Lower leg skin (tissue), 4 donors: ENCODE results near the gene STUB1. TPM values are rescaled to one million over a fixed set of nuclear protein-coding genes. Genes with fewer than 3 reads are reported as not detected.

Experiments
- DNase-seq, 2 donors: peaks; one replicate each; pipeline ENCODE4 v3.0.0-alpha.2; 2019; ENCODE audit warnings: low spot score in 2 of 2
- H3K4me3 ChIP-seq: fragments of 200-600 bp; sonication (generic); 2 replicates; pipeline ENCODE4 v1.5.1; 2017; ENCODE audit warnings: mild to moderate bottlenecking, low read depth; ENCODE audit not compliant: poor library complexity, severe bottlenecking
- POLR2A ChIP-seq, 2 donors: fragments of 450-650 bp; IDR thresholded peaks; one replicate each; pipeline ENCODE4 v1.6.1; 2016 to 2017; ENCODE audit warnings: antibody characterized with exemption in 2 of 2, mild to moderate bottlenecking in 1 of 2, moderate library complexity in 1 of 2
- WGBS, 2 donors: methylation state at CpG; one replicate each; pipeline ENCODE4 v1.1.5; 2018; 5-methylcytosine and 5-hydroxymethylcytosine counted together
- intact Hi-C: fragments of 100-400 bp; cut with DNase I; formaldehyde crosslinking; loops from one replicate; pipeline ENCODE4 v1.15.0; 2023; ENCODE audit warnings: low total_unique reads
- total RNA-seq, 4 donors: library from RNA; depleted of rRNA; stranded (reverse); fragments of >200 nt; gene quantifications; one replicate each; pipeline ENCODE4 v1.1.0, GENCODE V29; 2016
- TF ChIP-seq, protein P1 (sequence below), 3 donors: fragments of 450-650 bp; IDR thresholded peaks; one replicate each; pipeline ENCODE4 v1.5.1; 2016; ENCODE audit warnings: antibody characterized with exemption in 3 of 3, mild to moderate bottlenecking in 3 of 3, moderate library complexity in 2 of 3

Gene STUB1
- total RNA-seq, 4 donors from 2014 or later, result 195 to 272 (median 198) TPM

DNA sequence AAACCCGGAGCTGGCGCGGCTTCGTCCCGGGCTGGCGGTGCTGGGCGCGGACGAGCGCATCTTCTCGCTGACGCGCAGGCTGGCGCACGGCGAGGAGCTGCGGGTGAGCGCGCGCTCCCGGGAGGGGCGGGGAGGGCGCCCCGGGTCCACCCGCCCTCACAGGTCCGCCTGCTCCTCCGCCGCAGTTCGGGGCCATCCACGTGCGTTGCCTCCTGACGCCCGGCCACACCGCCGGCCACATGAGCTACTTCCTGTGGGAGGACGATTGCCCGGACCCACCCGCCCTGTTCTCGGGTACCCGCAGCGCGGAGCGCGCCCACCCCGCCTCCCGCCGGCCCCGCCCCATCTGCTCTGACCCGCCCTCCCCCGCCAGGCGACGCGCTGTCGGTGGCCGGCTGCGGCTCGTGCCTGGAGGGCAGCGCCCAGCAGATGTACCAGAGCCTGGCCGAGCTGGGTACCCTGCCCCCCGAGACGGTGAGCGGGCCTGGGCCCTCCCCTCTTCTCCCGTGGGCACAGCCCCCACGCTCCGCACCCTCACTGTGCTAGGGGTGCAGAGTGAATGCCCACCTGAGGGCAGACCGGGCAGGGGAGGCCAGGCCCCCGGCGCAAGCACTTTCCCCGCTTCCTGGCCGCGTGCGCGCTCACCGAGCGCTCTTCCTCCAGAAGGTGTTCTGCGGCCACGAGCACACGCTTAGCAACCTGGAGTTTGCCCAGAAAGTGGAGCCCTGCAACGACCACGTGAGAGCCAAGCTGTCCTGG lies 48.1 kb downstream of the STUB1 start:
- peak; percentile 45 to 93 for DNase-seq
- WGBS, 2 donors, result 0 to 3% methylated on average over 9 to 46 of the region's 80 CpGs
- intact Hi-C loops, result no loop called here
- H3K4me3 ChIP-seq, result no peak overlapping the region
- TF ChIP-seq, protein P1, sequence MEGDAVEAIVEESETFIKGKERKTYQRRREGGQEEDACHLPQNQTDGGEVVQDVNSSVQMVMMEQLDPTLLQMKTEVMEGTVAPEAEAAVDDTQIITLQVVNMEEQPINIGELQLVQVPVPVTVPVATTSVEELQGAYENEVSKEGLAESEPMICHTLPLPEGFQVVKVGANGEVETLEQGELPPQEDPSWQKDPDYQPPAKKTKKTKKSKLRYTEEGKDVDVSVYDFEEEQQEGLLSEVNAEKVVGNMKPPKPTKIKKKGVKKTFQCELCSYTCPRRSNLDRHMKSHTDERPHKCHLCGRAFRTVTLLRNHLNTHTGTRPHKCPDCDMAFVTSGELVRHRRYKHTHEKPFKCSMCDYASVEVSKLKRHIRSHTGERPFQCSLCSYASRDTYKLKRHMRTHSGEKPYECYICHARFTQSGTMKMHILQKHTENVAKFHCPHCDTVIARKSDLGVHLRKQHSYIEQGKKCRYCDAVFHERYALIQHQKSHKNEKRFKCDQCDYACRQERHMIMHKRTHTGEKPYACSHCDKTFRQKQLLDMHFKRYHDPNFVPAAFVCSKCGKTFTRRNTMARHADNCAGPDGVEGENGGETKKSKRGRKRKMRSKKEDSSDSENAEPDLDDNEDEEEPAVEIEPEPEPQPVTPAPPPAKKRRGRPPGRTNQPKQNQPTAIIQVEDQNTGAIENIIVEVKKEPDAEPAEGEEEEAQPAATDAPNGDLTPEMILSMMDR (IDR thresholded peaks at IDR 0.05), result no peak
- TF ChIP-seq POLR2A (IDR thresholded peaks at IDR 0.05), result no peak

DNA sequence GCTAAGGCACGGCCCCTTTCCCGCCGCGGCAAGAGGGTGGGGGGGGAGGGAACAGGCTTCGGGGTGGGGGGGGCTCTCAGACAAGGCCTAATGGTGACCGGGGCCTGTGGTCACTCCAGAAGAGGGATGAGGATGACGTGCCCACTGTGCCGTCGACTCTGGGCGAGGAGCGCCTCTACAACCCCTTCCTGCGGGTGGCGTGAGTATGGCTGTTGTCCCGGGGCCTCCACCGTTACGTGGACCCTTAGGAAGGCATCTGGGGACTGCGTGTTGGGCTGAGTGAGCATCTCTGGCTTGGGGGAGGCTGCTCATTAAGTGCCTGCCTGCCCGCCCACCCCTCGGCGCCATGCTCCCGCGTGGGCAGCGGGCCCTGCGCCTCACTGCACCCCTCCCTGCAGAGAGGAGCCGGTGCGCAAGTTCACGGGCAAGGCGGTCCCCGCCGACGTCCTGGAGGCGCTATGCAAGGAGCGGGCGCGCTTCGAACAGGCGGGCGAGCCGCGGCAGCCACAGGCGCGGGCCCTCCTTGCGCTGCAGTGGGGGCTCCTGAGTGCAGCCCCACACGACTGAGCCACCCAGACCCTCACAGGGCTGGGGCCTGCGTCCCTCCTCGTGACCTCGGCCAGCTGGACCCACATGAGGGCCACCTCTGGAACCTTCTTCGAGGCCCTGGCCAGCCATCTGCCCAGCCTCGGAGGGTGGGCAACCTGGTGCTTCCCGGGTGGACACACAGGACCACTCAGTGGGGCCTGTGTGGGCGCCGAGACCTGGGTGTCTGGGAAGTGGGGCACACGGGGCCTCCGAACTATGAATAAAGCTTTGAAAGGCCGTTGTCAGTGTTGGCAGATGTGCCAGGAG lies 48.9 kb downstream of the STUB1 start:
- no peak for DNase-seq
- no peak overlapping the region for H3K4me3 ChIP-seq
- intact Hi-C loops, result no loop called here
- WGBS, 2 donors, result 51 to 70% methylated on average over 38 to 41 of the region's 55 CpGs
- no peak for TF ChIP-seq POLR2A (IDR thresholded peaks at IDR 0.05)
- TF ChIP-seq, protein P1 (IDR thresholded peaks at IDR 0.05), result no peak

DNA sequence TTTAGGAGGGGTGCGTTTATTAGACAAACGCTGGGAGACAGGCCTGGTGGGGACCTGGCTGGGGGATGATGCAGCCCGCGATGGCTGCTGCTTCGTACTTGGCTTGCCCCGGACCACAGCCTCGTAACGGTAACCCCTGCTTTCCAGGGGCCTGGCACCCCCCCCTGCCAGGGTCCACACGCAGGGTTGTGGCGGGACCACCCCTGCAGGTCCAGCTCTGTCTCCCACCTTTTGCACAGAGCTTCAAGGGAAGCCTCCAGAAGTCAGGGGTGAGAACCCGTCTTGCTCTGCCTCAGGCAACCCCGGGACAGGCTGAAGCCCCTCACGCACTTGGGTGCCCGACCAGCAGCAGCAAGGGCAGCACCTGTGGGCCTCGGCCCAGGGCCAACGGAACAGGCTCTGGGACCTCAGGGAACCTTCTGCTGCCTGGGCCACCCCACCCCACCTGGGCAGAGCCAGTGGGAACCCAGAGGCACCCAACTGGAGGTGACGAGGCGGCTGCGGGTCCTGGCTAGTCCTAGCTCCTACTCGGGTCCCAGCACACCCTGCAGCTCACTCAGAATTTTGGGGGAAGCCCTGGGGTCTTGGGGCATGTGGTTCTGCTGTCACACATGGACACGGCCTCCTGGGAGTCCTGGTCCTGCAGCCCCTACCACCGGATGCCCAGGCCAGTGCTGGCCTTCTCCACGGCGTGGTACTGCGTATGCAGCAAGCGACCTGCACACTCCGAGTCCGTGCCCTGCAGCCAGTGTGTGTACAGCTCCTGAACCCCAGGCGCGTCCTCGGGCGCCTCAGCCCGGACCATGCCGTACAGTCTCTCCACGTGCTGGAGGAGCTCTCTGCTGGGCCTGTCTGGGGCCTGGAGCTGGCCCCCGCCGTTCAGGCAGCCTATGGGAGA lies 49.8 kb downstream of the STUB1 start:
- 83 to 87% methylated on average over 28 of the region's 37 CpGs for WGBS, 2 donors
- TF ChIP-seq, protein P1 (IDR thresholded peaks at IDR 0.05), result no peak
- no peak for TF ChIP-seq POLR2A (IDR thresholded peaks at IDR 0.05)
- H3K4me3 ChIP-seq, result no peak overlapping the region
- no peak for DNase-seq
- intact Hi-C loops, result no loop called here

DNA sequence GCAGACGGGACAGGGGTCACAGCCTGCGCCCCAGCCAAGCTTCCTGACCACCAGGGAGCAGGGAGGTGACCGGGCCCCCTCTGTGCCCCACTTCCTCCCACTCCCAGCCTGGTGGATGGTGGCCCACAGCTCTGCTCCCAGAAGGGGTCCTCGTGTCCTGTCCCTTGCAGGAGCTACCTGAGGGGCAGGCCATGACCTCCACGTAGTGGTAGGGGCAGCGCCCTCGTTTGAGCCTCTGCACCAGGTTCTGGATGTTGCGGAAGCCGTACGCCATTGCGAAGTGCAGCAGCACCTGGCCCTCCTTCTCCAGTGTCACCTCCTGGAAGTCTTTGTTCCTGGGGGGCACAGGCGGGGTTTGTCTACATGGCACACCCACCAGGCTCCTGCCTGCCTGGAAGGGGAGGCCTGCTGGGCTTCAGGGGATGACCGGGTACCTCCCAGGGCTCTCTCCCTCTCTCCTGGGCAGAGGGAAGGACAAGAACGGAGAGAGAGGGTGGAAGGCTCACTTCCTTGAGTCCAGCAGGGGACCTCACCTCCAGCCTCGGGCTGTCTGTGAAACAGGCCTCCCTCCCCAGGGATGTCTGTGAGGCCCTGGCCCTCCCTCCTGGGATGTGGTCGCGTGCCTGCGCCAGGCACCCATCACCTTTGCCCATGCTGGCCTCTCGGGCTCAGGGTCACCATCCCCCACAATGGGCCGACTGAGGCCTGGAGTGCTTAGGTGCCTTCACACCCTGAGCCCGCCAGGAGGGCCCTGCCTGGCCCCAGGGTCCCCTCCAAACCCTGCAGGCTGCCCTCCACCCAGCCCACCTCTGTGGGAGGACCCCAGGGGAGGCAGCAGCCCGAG lies 50.7 kb downstream of the STUB1 start:
- 86 to 92% methylated on average over 12 to 21 of the region's 22 CpGs for WGBS, 2 donors
- H3K4me3 ChIP-seq, result no peak overlapping the region
- intact Hi-C loops, result no loop called here
- TF ChIP-seq POLR2A (IDR thresholded peaks at IDR 0.05), result no peak
- TF ChIP-seq, protein P1 (IDR thresholded peaks at IDR 0.05), result no peak
- DNase-seq, result no peak

DNA sequence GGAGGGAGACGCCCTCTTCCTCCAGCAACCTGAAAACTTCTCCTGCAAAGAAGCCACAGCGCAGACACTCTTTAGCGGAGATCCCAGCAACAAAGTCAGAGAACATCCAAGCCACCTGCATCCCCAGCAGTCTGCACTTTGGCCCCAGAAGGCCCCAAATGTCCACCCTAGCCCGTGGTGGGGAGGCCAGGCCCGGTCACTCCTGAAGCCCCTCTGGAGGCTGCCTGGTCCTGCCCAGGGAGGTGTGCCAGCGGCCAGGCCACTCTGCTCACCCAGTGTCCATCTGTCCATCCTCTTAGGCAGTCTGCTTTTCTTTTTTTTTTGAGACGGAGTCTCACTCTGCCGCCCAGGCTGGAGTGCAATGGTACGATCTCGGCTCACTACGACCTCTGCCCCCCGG lies 52.1 kb downstream of the STUB1 start:
- DNase-seq, result no peak
- 92 to 95% methylated on average over 12 of the region's 12 CpGs for WGBS, 2 donors
- TF ChIP-seq POLR2A (IDR thresholded peaks at IDR 0.05), result no peak
- TF ChIP-seq, protein P1 (IDR thresholded peaks at IDR 0.05), result no peak
- H3K4me3 ChIP-seq, result no peak overlapping the region
- intact Hi-C loops, result no loop called here
